ENCODE results near the gene CD300LB. TPM values are rescaled to one million over a fixed set of nuclear protein-coding genes. Genes with fewer than 3 reads are reported as not detected.

CD300LB gene
- total and polyA plus RNA-seq, 4 donors = 1.1 to 1.6 (median 1.3) TPM; not detected in 1

DNA sequence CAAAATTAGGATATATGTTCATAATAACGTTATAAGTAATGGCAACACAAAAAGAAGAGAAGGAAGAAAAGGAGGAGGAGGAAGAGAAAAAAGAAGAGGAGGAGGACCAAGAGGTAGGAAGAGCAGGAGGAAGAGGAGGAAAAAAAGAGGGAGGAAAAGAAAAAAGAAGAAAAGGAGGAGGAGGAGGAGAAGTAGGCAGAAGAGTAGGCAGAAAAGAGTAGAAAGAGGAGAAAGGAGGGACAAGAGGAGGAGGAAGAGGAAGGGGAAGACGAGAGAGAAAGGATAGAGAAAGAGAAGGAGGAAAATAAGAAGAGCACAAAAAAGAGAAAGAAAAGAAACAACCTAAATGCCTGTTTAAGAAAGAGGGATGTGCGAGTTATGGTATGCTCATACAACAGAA is 5.6 kb upstream of the CD300LB start:
- Histone ChIP-seq H3K27ac (ENCODE audit: low read depth in 1 of 2, low read length in 2 of 2) (no peak overlapping the region), H3K4me3 (ENCODE audit: low read length in 2 of 2) (no peak overlapping the region), H3K36me3 (ENCODE audit: control insufficient read depth in 1 of 2, insufficient read depth in 2 of 2, low read length in 1 of 2) (no peaks in the 10 kb centered on the region), H3K4me1 (ENCODE audit: control insufficient read depth in 1 of 2, insufficient read depth in 2 of 2, low read length in 2 of 2) (no peaks in the 10 kb centered on the region), H3K27me3 (ENCODE audit: control insufficient read depth in 1 of 2, insufficient read depth in 2 of 2, low read length in 1 of 2) (no peaks in the 10 kb centered on the region), H3K9me3 (ENCODE audit: control insufficient read depth, low read length) (no peaks in the 10 kb centered on the region)
- intact Hi-C loops (cut with DNase I) = no loop called here
- DNase-seq = no peak
- ATAC-seq (ENCODE audit: low FRiP score) = no peak
- 72 to 73% methylated on average over 3 of the region's 3 CpGs for WGBS, 2 donors

GRCh38 chr17:74532115-74532514 is 840 bp upstream of the CD300LB start:
- Histone ChIP-seq H3K27ac (ENCODE audit: low read depth in 1 of 2, low read length in 2 of 2) (no peak overlapping the region), H3K4me1 (ENCODE audit: control insufficient read depth in 1 of 2, insufficient read depth in 2 of 2, low read length in 2 of 2) (no peaks in the 10 kb centered on the region), H3K4me3 (ENCODE audit: low read length in 2 of 2) (no peak overlapping the region), H3K27me3 (ENCODE audit: control insufficient read depth in 1 of 2, insufficient read depth in 2 of 2, low read length in 1 of 2) (no peaks in the 10 kb centered on the region), H3K9me3 (ENCODE audit: control insufficient read depth, low read length) (no peaks in the 10 kb centered on the region), H3K36me3 (ENCODE audit: control insufficient read depth in 1 of 2, insufficient read depth in 2 of 2, low read length in 1 of 2) (no peaks in the 10 kb centered on the region)
- intact Hi-C loops (cut with DNase I) = no loop called here
- WGBS, 2 donors = 73 to 77% methylated on average over 10 of the region's 10 CpGs
- ATAC-seq (ENCODE audit: low FRiP score) (peak; percentile 57), DNase-seq (peak; percentile 66 to 83)

GRCh38 chr17:74530831-74531150 is 484 bp downstream of the CD300LB start:
- H3K9me3 ChIP-seq (ENCODE audit: control insufficient read depth, low read length) = no peaks in the 10 kb centered on the region
- H3K4me1 ChIP-seq (ENCODE audit: control insufficient read depth in 1 of 2, insufficient read depth in 2 of 2, low read length in 2 of 2) = no peaks in the 10 kb centered on the region
- 60 to 76% methylated on average over 5 of the region's 5 CpGs for WGBS, 2 donors
- DNase-seq = peak; percentile 2 to 4
- no peak overlapping the region for H3K4me3 ChIP-seq (ENCODE audit: low read length in 2 of 2)
- H3K36me3 ChIP-seq (ENCODE audit: control insufficient read depth in 1 of 2, insufficient read depth in 2 of 2, low read length in 1 of 2) = no peaks in the 10 kb centered on the region
- no peak overlapping the region for H3K27ac ChIP-seq (ENCODE audit: low read depth in 1 of 2, low read length in 2 of 2)
- intact Hi-C loops (cut with DNase I) = no loop called here
- ATAC-seq (ENCODE audit: low FRiP score) = no peak
- no peaks in the 10 kb centered on the region for H3K27me3 ChIP-seq (ENCODE audit: control insufficient read depth in 1 of 2, insufficient read depth in 2 of 2, low read length in 1 of 2)

DNA sequence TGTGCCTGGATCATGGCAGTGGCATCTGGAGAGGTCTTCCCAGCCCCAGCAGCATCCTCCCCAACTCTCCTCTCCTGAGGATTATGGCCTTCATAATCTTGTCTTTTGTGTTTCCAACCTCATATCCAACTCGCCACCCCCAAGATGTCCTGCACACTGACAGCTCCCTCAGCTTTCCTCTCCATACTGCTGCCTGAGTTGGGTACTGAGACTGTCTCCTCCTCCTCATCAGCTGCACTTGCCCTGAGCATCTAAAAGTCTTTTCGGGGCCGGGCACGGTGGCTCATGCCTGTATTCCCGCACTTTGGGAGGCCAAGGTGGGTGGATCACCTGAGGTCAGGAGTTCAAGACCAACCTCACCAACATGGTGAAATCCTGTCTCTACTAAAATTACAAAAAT is 2.0 kb downstream of the CD300LB start:
- DNase-seq = peak in 1 of 2 donors; percentile 35
- intact Hi-C loops (cut with DNase I) = no loop called here

GRCh38 chr17:74528491-74529199 is 2.6 kb downstream of the CD300LB start:
- WGBS, 2 donors = 81% methylated on average over 8 of the region's 8 CpGs
- intact Hi-C loops (cut with DNase I) = no loop called here
- no peak for ATAC-seq (ENCODE audit: low FRiP score)

More for the DNA sequence above, 2.0 kb downstream of the CD300LB start:
- Histone ChIP-seq H3K27me3 (ENCODE audit: control insufficient read depth in 1 of 2, insufficient read depth in 2 of 2, low read length in 1 of 2) (no peaks in the 10 kb centered on the region), H3K4me3 (ENCODE audit: low read length in 2 of 2) (no peak overlapping the region), H3K4me1 (ENCODE audit: control insufficient read depth in 1 of 2, insufficient read depth in 2 of 2, low read length in 2 of 2) (no peaks in the 10 kb centered on the region), H3K9me3 (ENCODE audit: control insufficient read depth, low read length) (no peaks in the 10 kb centered on the region), H3K36me3 (ENCODE audit: control insufficient read depth in 1 of 2, insufficient read depth in 2 of 2, low read length in 1 of 2) (no peaks in the 10 kb centered on the region), H3K27ac (ENCODE audit: low read depth in 1 of 2, low read length in 2 of 2) (no peak overlapping the region)
- WGBS, 2 donors = 80 to 85% methylated on average over 5 of the region's 5 CpGs
- no peak for ATAC-seq (ENCODE audit: low FRiP score)

DNA sequence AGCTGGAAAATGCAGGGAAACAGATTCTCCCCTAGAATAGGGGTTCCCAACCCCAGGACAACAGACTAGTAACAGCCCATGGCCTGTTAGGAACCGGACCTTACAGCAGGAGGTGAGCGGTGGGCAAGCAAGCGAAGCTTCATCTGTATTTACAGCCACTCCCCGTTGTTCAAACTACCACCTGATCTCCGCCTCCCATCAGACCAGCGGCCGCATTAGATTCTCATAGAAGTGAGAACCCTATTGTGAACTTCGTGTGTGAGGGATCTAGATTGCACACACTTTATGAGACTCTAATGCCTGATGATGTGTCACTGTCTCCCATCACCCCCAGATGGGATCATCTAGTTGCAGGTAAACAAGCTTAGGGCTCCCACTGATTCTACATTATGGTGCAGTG is 3.5 kb downstream of the CD300LB start:
- no peak overlapping the region for H3K4me3 ChIP-seq (ENCODE audit: low read length in 2 of 2)
- ATAC-seq (ENCODE audit: low FRiP score) (no peak), DNase-seq (no peak)
- H3K27ac ChIP-seq (ENCODE audit: low read depth in 1 of 2, low read length in 2 of 2) = no peak overlapping the region
- H3K36me3 ChIP-seq (ENCODE audit: control insufficient read depth in 1 of 2, insufficient read depth in 2 of 2, low read length in 1 of 2) = no peaks in the 10 kb centered on the region
- H3K9me3 ChIP-seq (ENCODE audit: control insufficient read depth, low read length) = peaks cover 4% of the 10 kb centered on the region
- 85 to 87% methylated on average over 8 of the region's 8 CpGs for WGBS, 2 donors
- H3K4me1 ChIP-seq (ENCODE audit: control insufficient read depth in 1 of 2, insufficient read depth in 2 of 2, low read length in 2 of 2) = no peaks in the 10 kb centered on the region
- intact Hi-C loops (cut with DNase I) = no loop called here
- H3K27me3 ChIP-seq (ENCODE audit: control insufficient read depth in 1 of 2, insufficient read depth in 2 of 2, low read length in 1 of 2) = no peaks in the 10 kb centered on the region

More at GRCh38 chr17:74528491-74529199, 2.6 kb downstream of the CD300LB start:
- DNase-seq = peak in 1 of 2 donors; percentile 51
- no peaks in the 10 kb centered on the region for H3K27me3 ChIP-seq (ENCODE audit: control insufficient read depth in 1 of 2, insufficient read depth in 2 of 2, low read length in 1 of 2)
- no peaks in the 10 kb centered on the region for H3K36me3 ChIP-seq (ENCODE audit: control insufficient read depth in 1 of 2, insufficient read depth in 2 of 2, low read length in 1 of 2)
- H3K4me1 ChIP-seq (ENCODE audit: control insufficient read depth in 1 of 2, insufficient read depth in 2 of 2, low read length in 2 of 2) = no peaks in the 10 kb centered on the region
- H3K4me3 ChIP-seq (ENCODE audit: low read length in 2 of 2) = no peak overlapping the region
- no peaks in the 10 kb centered on the region for H3K9me3 ChIP-seq (ENCODE audit: control insufficient read depth, low read length)
- no peak overlapping the region for H3K27ac ChIP-seq (ENCODE audit: low read depth in 1 of 2, low read length in 2 of 2)

- no peak for ATAC-seq (ENCODE audit: low FRiP score)
- H3K27me3 ChIP-seq (ENCODE audit: control insufficient read depth in 1 of 2, insufficient read depth in 2 of 2, low read length in 1 of 2) = no peaks in the 10 kb centered on the region
- intact Hi-C loops (cut with DNase I) = no loop called here
- peaks cover 8% of the 10 kb centered on the region for H3K9me3 ChIP-seq (ENCODE audit: control insufficient read depth, low read length)
- 82 to 94% methylated on average over 5 of the region's 5 CpGs for WGBS, 2 donors
- no peak for DNase-seq
- no peak overlapping the region for H3K4me3 ChIP-seq (ENCODE audit: low read length in 2 of 2)
- H3K36me3 ChIP-seq (ENCODE audit: control insufficient read depth in 1 of 2, insufficient read depth in 2 of 2, low read length in 1 of 2) = no peaks in the 10 kb centered on the region
- H3K4me1 ChIP-seq (ENCODE audit: control insufficient read depth in 1 of 2, insufficient read depth in 2 of 2, low read length in 2 of 2) = no peaks in the 10 kb centered on the region
- no peak overlapping the region for H3K27ac ChIP-seq (ENCODE audit: low read depth in 1 of 2, low read length in 2 of 2)
Observed at GRCh38 chr17:74527081-74527480, 4.2 kb downstream of the CD300LB start.

- Histone ChIP-seq H3K4me3 (ENCODE audit: low read length in 2 of 2) (no peak overlapping the region), H3K27ac (ENCODE audit: low read depth in 1 of 2, low read length in 2 of 2) (no peak overlapping the region), H3K9me3 (ENCODE audit: control insufficient read depth, low read length) (peaks cover 8% of the 10 kb centered on the region), H3K27me3 (ENCODE audit: control insufficient read depth in 1 of 2, insufficient read depth in 2 of 2, low read length in 1 of 2) (no peaks in the 10 kb centered on the region), H3K4me1 (ENCODE audit: control insufficient read depth in 1 of 2, insufficient read depth in 2 of 2, low read length in 2 of 2) (no peaks in the 10 kb centered on the region), H3K36me3 (ENCODE audit: control insufficient read depth in 1 of 2, insufficient read depth in 2 of 2, low read length in 1 of 2) (no peaks in the 10 kb centered on the region)
- DNase-seq = no peak
- intact Hi-C loops (cut with DNase I) = no loop called here
- 62 to 73% methylated on average over 3 of the region's 3 CpGs for WGBS, 2 donors
- no peak for ATAC-seq (ENCODE audit: low FRiP score)
Observed at GRCh38 chr17:74526681-74527080, 4.6 kb downstream of the CD300LB start.

DNA sequence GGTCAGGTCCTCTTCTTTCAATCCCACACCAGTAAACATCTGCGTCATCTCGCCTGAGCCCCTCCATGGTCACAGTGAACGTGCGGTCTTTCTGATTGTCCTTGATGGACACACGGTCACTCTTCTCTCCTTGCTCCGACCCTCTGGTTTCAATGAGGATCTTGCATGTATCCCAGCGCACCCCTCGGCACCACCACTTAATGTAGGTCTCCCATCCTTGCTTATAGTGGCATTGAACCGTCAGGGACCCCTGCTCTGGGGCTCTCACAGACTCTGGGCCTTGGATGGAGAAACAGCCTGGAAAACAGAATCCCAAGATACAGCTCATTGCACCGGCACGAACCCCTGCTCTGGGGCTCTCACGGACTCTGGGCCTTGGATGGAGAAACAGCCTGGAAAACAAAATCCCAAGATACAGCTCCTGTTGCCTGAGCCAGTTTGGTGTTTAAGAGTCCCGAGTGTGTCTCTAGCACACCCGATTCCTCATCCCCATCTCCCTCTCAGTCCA is 5.4 kb downstream of the CD300LB start:
- no peak for ATAC-seq (ENCODE audit: low FRiP score)
- Histone ChIP-seq H3K4me3 (ENCODE audit: low read length in 2 of 2) (no peak overlapping the region), H3K9me3 (ENCODE audit: control insufficient read depth, low read length) (peaks cover 8% of the 10 kb centered on the region), H3K27me3 (ENCODE audit: control insufficient read depth in 1 of 2, insufficient read depth in 2 of 2, low read length in 1 of 2) (no peaks in the 10 kb centered on the region), H3K36me3 (ENCODE audit: control insufficient read depth in 1 of 2, insufficient read depth in 2 of 2, low read length in 1 of 2) (no peaks in the 10 kb centered on the region), H3K27ac (ENCODE audit: low read depth in 1 of 2, low read length in 2 of 2) (no peak overlapping the region), H3K4me1 (ENCODE audit: control insufficient read depth in 1 of 2, insufficient read depth in 2 of 2, low read length in 2 of 2) (no peaks in the 10 kb centered on the region)
- WGBS, 2 donors = 87 to 89% methylated on average over 14 of the region's 14 CpGs
- intact Hi-C loops (cut with DNase I) = no loop called here
- DNase-seq = peak in 1 of 2 donors; percentile 24

All from aorta (tissue), 5 donors.